Dermis blood vessel endothelial cell (primary cell): ENCODE results near the gene ALKBH3. TPM values are rescaled to one million over a fixed set of nuclear protein-coding genes. Genes with fewer than 3 reads are reported as not detected.

Experiments used
- DNase-seq: peaks from one replicate; pipeline ENCODE4 v3.0.0; 2010
- total RNA-seq: library from RNA; depleted of rRNA; stranded (reverse); fragments of >200 nt; gene quantifications from 2 replicates; pipeline ENCODE4 v1.2.3, GENCODE V29; 2014

ALKBH3 gene
- total RNA-seq, 1 donor from 2014 or later: 27.4 TPM

- DNase-seq: no peak
Measured at GRCh38 chr11:43963279-43963620, 82.6 kb downstream of the ALKBH3 start.

GRCh38 chr11:43967661-43968060 lies 87.0 kb downstream of the ALKBH3 start:
- DNase-seq: no peak

- no peak for DNase-seq
Measured at GRCh38 chr11:43968719-43969118, 88.1 kb downstream of the ALKBH3 start.

GRCh38 chr11:43969543-43969942 lies 88.9 kb downstream of the ALKBH3 start:
- no peak for DNase-seq

Other genes with a start within 250 kb of the ALKBH3 start
- 80.5 and 159 TPM in 2 replicates for gene HSD17B12, start 200.1 kb upstream of the ALKBH3 start, total RNA-seq
- 5.5 and 8.7 TPM in 2 replicates for gene C11orf96, start 61.8 kb downstream of the ALKBH3 start, total RNA-seq
- gene ACCSL, start 167.2 kb downstream of the ALKBH3 start, total RNA-seq: not detected in 2 replicates
- gene ACCS, start 185.4 kb downstream of the ALKBH3 start, total RNA-seq: 8.2 and 9.0 TPM in 2 replicates
- 149 and 158 TPM in 2 replicates for gene EXT2, start 214.8 kb downstream of the ALKBH3 start, total RNA-seq